ENCODE data around the gene C22orf39.
A peak's percentile ranks its signal among the peaks of the same experiment; 100 is the strongest.

C22orf39 gene

DNA sequence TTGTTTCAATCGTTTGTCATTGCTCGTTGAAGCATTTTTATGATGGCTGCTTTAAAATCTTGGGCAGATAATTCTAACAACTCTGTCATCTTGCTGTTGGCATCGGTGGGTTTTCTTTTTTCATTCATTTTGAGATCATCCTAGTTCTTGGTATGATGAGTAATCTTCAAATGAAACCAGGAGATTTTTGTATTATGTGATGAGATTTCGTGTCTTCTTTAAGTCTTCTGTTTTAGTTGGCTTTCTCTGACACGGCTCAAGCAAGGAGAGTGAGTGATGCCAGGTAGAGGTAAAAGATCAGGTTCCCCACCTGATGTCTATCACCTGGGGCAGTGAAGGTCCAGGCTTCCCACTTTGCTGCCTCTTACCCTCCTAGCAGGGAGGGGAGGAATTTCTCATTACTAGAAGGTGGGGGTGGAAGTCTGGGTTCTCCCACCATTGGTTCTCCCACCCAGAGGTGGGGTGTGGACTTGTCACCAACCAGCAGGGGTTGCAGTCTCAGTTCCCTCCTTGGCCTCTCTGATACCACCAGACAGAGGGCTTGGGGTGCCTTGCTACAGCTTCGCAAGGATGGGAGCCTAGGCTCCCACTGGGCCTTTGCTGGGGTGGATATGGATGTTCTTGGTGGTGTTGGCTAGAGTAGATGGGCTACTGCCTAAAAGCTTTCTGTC is 45.1 kb upstream of the C22orf39 start:
- no peak overlapping the region for H3K4me3 ChIP-seq (ENCODE audit: low read depth, low read length)
- TF ChIP-seq, protein P1, sequence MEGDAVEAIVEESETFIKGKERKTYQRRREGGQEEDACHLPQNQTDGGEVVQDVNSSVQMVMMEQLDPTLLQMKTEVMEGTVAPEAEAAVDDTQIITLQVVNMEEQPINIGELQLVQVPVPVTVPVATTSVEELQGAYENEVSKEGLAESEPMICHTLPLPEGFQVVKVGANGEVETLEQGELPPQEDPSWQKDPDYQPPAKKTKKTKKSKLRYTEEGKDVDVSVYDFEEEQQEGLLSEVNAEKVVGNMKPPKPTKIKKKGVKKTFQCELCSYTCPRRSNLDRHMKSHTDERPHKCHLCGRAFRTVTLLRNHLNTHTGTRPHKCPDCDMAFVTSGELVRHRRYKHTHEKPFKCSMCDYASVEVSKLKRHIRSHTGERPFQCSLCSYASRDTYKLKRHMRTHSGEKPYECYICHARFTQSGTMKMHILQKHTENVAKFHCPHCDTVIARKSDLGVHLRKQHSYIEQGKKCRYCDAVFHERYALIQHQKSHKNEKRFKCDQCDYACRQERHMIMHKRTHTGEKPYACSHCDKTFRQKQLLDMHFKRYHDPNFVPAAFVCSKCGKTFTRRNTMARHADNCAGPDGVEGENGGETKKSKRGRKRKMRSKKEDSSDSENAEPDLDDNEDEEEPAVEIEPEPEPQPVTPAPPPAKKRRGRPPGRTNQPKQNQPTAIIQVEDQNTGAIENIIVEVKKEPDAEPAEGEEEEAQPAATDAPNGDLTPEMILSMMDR (IDR thresholded peaks at IDR 0.05; ENCODE audit: low read depth, low read length) = no peak
- no peak for DNase-seq (ENCODE audit: low read depth, low spot score)
- in situ Hi-C loops (cut with HindIII; ENCODE audit: low sequenced_read_pairs) = no loop called here

DNA sequence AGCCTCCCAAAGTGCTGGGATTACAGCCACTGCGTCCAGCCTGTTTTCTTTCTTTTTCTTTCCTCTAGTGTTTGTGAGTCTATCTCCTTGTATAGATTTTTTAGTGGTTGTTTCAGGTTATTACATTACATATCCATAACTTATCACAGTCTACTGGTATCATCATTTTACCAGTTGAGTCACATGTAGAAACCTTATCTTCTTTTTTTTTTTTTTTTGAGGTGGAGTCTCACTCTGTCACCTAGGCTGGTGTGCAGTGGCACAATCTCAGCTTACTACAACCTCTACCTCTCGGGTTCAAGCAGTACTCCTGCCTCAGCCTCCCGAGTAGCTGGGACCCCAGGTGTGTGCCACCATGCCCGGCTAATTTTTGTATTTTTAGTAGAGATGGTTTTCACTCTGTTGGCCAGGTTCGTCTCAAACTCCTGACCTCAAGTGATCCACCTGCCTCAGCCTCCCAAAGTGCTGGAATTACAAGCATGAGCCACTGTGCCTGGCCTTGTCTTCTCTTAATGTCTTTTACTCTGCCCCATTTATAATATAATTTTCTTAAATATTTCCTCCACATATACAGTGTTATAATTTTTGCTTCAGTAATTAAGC is 43.2 kb upstream of the C22orf39 start:
- DNase-seq (ENCODE audit: low read depth, low spot score) = no peak
- no peak overlapping the region for H3K4me3 ChIP-seq (ENCODE audit: low read depth, low read length)
- in situ Hi-C loops (cut with HindIII; ENCODE audit: low sequenced_read_pairs) = no loop called here
- TF ChIP-seq, protein P1 (IDR thresholded peaks at IDR 0.05; ENCODE audit: low read depth, low read length) = no peak

DNA sequence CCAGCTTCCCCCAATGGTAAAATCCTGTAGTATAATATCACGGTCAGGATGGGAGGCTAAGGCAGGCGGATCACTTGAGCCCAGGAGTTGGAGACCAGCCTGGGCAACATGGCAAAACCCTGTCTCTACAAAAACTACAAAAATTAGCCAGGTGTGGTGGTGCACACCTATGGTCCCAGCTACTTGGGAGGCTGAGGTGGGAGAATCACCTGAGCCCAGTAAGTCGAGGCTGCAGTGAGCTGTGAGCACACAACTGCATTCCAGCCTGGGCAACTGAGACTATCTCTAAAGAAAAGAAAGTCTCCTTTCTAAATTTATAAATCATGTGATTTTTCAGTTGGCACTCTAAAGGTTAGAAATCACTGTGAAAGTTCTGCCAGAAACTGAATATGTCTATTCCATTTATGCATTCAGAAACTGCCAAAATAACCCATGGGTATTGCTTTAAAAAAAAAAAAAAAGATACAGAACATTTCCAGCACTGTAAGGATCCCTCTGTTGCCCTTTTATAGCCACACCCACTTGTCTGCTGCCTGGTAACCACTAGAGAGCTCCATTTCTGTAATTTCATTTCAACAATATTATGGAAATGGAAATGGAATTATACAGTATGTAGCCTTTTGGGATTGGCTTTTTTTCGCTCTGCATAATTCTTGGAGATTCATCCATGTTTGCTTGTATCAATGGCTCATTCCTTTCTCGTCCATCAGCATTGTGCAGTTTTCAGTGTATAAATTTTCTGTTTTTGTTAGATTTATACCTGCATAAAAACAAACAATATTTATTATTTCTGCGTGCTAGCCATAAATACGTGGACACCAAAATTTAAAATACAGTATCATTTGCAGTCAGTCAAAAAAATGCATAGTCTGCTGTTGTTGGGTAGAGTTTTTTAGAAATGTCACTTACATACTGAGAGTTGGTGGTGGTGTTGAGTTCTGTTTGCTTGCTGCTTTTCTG is 41.7 kb upstream of the C22orf39 start:
- in situ Hi-C loops (cut with HindIII; ENCODE audit: low sequenced_read_pairs) = no loop called here
- no peak for DNase-seq (ENCODE audit: low read depth, low spot score)
- TF ChIP-seq, protein P1 (IDR thresholded peaks at IDR 0.05; ENCODE audit: low read depth, low read length) = peak; percentile 10
- no peak overlapping the region for H3K4me3 ChIP-seq (ENCODE audit: low read depth, low read length)

DNA sequence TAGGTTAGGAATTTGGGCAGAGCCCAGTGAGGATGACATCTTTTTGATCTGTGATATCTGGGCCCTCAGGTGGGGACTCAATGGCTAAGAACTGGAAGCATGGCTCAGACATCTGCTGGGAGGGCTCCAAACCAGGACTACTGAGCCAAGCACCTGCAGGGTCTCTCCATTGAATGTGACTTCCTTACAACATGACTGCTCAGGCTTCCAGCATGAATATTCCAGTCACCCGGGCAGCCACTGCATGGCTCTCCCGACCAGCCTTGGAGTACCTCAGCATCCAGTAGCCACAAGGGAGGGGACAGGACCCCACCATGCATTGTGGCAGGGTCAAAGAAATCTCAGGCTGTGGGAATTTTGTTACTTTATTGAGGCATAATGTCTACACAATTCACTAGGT is 40.8 kb upstream of the C22orf39 start:
- DNase-seq (ENCODE audit: low read depth, low spot score) = no peak
- TF ChIP-seq, protein P1 (IDR thresholded peaks at IDR 0.05; ENCODE audit: low read depth, low read length) = no peak
- in situ Hi-C loops (cut with HindIII; ENCODE audit: low sequenced_read_pairs) = no loop called here
- H3K4me3 ChIP-seq (ENCODE audit: low read depth, low read length) = no peak overlapping the region

DNA sequence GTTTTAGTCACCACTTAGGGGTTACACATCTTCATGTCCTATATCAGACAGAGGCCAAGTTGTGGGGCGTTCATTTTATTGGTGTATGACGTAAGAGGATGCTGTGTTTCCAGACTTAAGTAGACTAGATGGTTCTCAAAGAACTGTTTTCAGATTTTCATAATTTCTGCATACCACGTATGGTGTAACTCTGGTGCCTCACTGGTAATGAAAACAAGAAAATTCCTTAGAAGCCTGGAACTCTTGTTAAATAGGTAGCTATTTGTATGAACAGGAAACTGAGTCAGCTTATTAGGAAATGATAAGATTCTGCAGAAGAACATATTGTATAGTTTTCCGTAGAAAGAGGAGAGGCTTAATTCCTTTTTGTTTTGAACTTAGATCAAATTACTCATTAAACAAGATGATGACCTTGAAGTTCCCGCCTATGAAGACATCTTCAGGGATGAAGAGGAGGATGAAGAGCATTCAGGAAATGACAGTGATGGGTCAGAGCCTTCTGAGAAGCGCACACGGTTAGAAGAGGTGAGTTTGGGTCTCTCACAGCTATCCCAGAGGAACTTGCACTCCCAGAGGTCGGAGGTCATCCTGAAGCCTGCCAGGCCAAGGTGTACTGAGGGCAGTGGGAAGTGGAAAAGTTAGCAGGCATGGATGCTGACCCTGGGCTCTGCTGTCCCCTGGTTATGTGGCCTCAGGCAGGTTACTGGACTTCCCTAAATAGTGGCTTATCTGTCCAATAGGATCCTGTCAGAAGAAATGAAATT is 36.2 kb upstream of the C22orf39 start:
- TF ChIP-seq, protein P1 (IDR thresholded peaks at IDR 0.05; ENCODE audit: low read depth, low read length) = no peak
- in situ Hi-C loops (cut with HindIII; ENCODE audit: low sequenced_read_pairs) = no loop called here
- H3K4me3 ChIP-seq (ENCODE audit: low read depth, low read length) = no peak overlapping the region
- DNase-seq (ENCODE audit: low read depth, low spot score) = peak; percentile 56

DNA sequence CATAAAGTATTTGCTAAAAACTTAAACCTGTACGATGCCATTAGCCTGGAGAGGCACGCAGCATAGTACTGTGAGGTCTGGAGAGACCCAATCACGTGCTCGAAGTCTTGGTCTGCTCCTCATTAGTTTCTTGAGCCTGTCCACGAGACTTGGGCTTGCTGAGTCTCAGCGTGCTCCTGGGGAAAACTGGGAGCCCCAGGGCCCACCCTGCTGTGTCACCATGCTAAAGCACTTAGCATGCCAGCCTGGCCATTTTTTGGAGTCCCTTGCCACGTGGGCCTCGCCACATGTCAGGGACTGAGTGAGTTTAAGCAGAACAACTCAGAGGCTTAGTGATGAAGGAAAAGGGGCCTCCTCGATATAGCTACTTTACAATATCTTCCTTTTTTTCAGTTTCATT is 34.8 kb upstream of the C22orf39 start:
- in situ Hi-C loops (cut with HindIII; ENCODE audit: low sequenced_read_pairs) = no loop called here
- TF ChIP-seq, protein P1 (IDR thresholded peaks at IDR 0.05; ENCODE audit: low read depth, low read length) = no peak
- H3K4me3 ChIP-seq (ENCODE audit: low read depth, low read length) = no peak overlapping the region
- no peak for DNase-seq (ENCODE audit: low read depth, low spot score)
